Bronchial epithelial cell (primary cell): ENCODE results near the gene CARD10. TPM values are rescaled to one million over a fixed set of nuclear protein-coding genes. Genes with fewer than 3 reads are reported as not detected.
A peak's percentile ranks its signal among the peaks of the same experiment; 100 is the strongest.
"Not testable (repeated sequence)": the region's sequence is repeated elsewhere in the genome, so short reads cannot be mapped to it uniquely, and the experiment has no call there.

ENCODE experiments used
- DNase-seq: peaks from one replicate; pipeline ENCODE4 v3.0.0-alpha.2; 2010; ENCODE audit warnings: low read depth
- FAIRE-seq: peaks from 2 replicates; lab custom pipeline; 2011; peaks lifted over from hg19 to GRCh38; lab: Jason Lieb, UNC
- H3K27me3 ChIP-seq: 2 replicates; pipeline ENCODE4 v1.5.1; 2011; ENCODE audit warnings: low read length; ENCODE audit not compliant: control insufficient read depth, insufficient read depth
- H3K36me3 ChIP-seq: 2 replicates; pipeline ENCODE4 v1.5.1; 2011; ENCODE audit warnings: low read length; ENCODE audit not compliant: control insufficient read depth, insufficient read depth
- H3K4me3 ChIP-seq: 2 replicates; pipeline ENCODE4 v1.5.1; 2011; ENCODE audit warnings: mild to moderate bottlenecking, low read depth, low read length, control low read depth
- CTCF ChIP-seq: IDR thresholded peaks from 2 replicates; pipeline ENCODE4 v1.5.1; 2011; ENCODE audit warnings: mild to moderate bottlenecking, moderate library complexity, low read length, control low read depth, inconsistent platforms; ENCODE audit not compliant: insufficient read depth, severe bottlenecking
- total RNA-seq: library from RNA; depleted of rRNA; stranded (reverse); fragments of >200 nt; gene quantifications from 2 replicates; pipeline ENCODE4 v1.2.1, GENCODE V29; 2014

Gene CARD10
- total RNA-seq, 1 donor from 2014 or later: 14.2 TPM

DNA sequence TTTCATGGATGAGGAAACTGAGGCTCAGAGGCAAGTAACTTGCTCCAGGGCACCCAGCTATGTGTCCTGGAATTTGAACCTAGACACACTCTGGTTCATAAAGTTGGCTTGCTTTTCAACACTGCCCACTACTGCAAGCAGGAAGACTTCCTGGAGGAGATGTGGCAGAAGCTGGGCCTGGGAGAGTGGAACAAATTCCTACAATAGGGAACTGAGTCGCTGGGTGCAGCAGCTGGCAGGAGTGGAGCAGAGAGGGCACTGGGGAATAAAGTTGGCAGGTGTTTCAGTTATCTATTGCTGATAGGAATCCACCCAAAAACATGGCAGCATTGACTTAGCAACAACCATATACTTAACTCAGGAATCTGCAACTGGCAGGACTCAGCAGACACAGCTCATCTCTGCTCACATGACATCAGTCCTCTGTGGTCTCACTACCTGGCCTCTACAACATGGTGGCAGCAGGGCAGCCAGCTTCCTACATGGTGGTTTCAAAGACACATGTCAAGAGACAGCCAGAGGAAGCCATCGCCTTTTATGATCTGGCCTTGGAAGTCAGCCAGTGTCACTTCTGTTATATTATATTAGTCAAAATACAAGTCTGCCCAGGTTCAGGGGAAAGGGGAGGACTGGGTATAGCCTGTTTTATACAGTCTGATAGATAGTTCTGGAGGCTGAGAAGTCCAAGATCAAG is 10.6 kb upstream of the CARD10 start:
- DNase-seq (no peak), FAIRE-seq (no peak)
- no peaks in the 10 kb centered on the region for H3K36me3 ChIP-seq
- no peaks in the 10 kb centered on the region for H3K27me3 ChIP-seq
- TF ChIP-seq CTCF: no peak
- H3K4me3 ChIP-seq: no peak overlapping the region

DNA sequence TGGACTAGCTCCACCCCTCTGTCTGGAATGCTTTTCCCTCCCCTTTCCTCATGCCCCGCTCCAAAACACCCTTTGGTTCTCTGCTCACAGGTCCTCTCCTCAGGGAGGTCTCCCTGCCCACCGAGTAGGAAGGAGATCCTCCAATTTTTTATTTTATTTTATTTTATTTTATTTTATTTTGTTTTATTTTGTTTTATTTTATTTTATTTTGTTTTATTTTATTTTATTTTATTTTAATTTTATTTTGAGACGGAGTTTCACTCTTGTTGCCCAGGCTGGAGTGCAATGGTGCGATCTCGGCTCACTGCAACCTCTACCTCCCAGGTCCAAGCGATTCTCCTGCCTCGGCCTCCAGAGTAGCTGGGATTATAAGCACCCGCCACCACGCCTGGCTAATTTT is 8.7 kb upstream of the CARD10 start:
- FAIRE-seq, H3K4me3 ChIP-seq, DNase-seq, H3K36me3 ChIP-seq, H3K27me3 ChIP-seq: not testable (repeated sequence)

DNA sequence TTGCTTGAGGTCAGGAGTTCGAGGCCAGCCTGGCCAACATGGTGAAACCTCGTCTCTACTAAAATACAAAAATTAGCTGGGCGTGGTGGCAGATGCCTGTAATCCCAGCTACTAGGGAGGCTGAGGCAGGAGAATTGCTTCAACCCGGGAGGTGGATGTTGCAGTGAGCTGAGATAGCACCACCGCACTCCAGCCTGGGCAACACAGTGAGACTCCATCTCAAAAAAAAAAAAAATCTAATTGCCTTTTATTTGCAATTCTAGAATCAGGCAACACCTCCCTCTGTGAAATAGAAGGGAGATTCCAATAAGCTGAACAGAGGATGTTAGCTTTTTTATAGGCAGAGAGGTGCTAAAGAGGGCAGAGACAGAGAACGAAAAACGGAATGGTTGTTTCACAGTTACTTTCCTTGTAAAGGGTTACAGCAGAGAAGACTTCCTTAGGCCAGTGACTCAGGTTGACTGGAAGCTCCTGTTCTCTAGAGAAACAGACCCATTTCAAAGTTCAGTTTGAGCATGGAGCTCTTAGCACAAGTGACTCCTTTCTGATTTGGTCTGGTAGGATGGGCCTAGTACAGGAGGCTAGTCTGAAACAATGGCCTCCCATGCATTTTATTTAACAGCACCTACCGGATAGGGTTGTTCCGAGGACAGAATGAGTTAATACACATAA is 8.0 kb upstream of the CARD10 start:
- H3K27me3 ChIP-seq, H3K36me3 ChIP-seq, FAIRE-seq, H3K4me3 ChIP-seq: not testable (repeated sequence)
- DNase-seq: peak; percentile 63

DNA sequence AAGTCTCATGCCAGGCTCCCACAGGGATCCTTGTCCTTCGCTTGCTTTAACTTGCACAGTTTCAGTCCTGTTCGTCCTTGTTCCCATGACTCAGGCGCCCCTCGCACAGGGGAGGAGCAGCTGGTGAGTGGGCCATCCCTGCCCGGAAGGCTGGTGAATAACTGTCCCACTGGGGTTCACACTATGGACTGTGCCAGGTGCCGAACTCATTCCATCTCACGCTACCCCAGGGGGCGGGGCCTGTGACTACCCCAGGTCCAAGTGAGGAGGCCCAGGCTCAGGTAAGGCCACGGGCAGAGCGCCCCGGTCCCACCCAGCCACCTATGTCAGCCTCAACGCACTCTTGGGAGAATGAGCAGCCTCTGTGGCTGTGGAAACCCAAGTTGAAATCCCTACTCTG is 7.2 kb upstream of the CARD10 start:
- no peak for TF ChIP-seq CTCF
- Histone ChIP-seq H3K36me3 (no peaks in the 10 kb centered on the region), H3K27me3 (no peaks in the 10 kb centered on the region), H3K4me3 (no peak overlapping the region)
- DNase-seq (peak; percentile 97), FAIRE-seq (no peak)

GRCh38 chr22:37525746-37526350 is 6.6 kb upstream of the CARD10 start:
- H3K36me3 ChIP-seq: no peaks in the 10 kb centered on the region
- H3K27me3 ChIP-seq: no peaks in the 10 kb centered on the region
- peak; percentile 13 for FAIRE-seq
- H3K4me3 ChIP-seq: no peak overlapping the region
- no peak for TF ChIP-seq CTCF
- DNase-seq: no peak

DNA sequence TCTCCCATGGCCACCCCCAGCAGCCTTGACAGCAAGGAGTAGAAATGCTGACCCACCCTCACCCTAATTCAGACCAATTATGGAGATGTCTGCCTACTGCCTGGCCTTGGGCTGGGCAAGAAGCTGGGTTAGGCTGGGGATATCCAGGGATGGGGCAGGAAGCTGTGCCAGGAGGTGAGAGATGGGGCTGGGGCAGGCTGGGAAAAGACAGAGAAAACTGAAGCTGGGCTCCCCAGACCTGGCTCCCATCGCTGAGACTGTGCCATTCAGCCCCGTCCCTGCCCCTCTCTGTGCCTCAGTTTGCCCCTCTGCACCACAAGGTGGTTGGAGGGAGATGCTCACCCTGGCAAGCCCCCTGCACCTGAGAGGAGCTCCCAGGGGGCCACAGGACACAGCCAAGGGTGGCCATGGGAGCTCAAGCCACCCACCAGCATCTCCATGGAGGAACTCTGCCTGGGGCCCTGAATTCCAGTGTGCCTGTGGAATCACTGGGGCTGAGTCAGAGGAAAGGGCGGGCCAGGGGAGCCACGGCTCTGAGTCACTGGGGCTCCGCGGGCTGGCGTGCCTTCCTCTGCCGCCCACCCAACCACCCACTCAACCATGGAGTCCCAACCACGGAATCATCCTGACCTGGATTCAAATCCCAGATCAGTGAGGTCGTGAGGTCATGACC is 6.0 kb upstream of the CARD10 start:
- H3K4me3 ChIP-seq: no peak overlapping the region
- no peak for TF ChIP-seq CTCF
- DNase-seq (peak; percentile 90), FAIRE-seq (peak; percentile 23)
- no peaks in the 10 kb centered on the region for H3K36me3 ChIP-seq
- H3K27me3 ChIP-seq: no peaks in the 10 kb centered on the region
